Measurements from ENCODE around the gene FAAP100.
A peak's percentile ranks its signal among the peaks of the same experiment; 100 is the strongest.

FAAP100 gene

DNA sequence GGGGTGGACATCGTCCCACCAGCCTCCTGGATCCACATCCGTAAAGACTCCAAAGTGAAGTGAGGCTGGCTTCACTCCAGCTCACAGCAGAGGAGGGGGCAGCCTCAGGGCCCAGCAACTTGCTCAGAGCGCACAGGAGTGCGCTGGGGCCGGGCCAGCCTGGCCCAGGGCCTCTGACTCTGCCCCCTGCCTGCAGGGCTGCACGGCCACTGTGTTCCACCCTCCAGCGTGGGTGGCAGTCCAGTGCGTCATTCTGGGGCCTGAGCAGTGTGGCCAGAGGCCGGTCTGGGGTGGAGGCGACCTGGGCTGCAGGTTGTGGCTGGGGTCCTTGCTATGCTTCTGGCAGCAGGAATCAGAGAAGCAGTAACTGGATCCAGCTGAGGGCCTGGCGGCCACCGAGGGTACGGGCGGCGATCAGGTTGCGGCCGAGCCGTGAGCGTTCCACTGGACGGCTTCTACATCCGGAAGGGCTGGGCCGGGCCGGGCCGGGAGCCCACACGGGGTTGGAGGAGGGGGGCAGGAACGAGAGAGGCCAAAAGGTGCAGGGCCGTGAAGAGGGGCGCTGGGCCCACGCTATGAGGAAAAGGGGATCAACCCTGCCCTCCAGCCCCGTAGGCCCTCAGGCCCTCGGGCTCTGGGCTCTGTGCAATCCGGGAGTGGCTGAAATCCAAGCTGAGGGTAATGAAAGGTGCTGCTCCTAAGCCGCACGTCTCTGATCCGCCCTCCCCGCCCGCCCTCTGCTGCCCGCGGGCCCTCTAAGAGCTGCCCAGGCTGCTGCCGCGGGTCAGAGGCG lies 24.4 kb downstream of the FAAP100 start, which contains the start of gene FSCN2:
TSS of gene FSCN2 (plus strand) at position 787 of the 793 bp plus-strand sequence. CDS start 155 bp downstream, outside the sequence.
- DNase-seq (ENCODE audit: insufficient read length, low spot score): no peak
- no peak for FAIRE-seq

GRCh38 chr17:81526662-81527571 lies 25.2 kb downstream of the FAAP100 start:
- no peak for FAIRE-seq
- TF ChIP-seq TAF1 (IDR thresholded peaks at IDR 0.05; ENCODE audit: low read depth, low read length) (no peak), POLR2A (IDR thresholded peaks at IDR 0.05; ENCODE audit: low read depth, low read length) (no peak), POLR2AphosphoS5 (IDR thresholded peaks at IDR 0.05; ENCODE audit: low read depth, low read length) (no peak), POU2F2 (IDR thresholded peaks at IDR 0.05; ENCODE audit: low read depth, low read length) (no peak), PAX5 (IDR thresholded peaks at IDR 0.05; ENCODE audit: insufficient read depth, low read length, severe bottlenecking) (no peak), SPI1 (IDR thresholded peaks at IDR 0.05; ENCODE audit: low read depth, low read length) (no peak)
- DNase-seq (ENCODE audit: insufficient read length, low spot score): no peak

More for the DNA sequence above, 24.4 kb downstream of the FAAP100 start, which contains the start of gene FSCN2:
- TF ChIP-seq POLR2A (IDR thresholded peaks at IDR 0.05; ENCODE audit: low read depth, low read length): no peak

DNA sequence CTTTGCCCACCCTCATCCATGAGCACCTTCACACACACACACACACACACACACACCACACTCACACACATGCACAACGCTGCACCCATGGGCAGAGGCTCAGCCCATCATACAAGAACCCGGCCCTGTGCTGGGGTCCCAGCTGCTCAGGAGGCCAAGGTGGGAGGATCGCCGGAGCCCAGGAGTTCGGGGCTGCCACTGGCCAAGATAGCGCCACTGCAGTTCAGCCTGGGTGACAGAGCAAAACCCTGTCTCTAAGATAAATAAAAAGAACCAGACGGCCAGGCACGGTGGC lies 27.3 kb downstream of the FAAP100 start:
- DNase-seq (ENCODE audit: insufficient read length, low spot score): no peak
- FAIRE-seq: no peak
- TF ChIP-seq POLR2AphosphoS5 (IDR thresholded peaks at IDR 0.05; ENCODE audit: low read depth, low read length) (no peak), SPI1 (IDR thresholded peaks at IDR 0.05; ENCODE audit: low read depth, low read length) (no peak)

DNA sequence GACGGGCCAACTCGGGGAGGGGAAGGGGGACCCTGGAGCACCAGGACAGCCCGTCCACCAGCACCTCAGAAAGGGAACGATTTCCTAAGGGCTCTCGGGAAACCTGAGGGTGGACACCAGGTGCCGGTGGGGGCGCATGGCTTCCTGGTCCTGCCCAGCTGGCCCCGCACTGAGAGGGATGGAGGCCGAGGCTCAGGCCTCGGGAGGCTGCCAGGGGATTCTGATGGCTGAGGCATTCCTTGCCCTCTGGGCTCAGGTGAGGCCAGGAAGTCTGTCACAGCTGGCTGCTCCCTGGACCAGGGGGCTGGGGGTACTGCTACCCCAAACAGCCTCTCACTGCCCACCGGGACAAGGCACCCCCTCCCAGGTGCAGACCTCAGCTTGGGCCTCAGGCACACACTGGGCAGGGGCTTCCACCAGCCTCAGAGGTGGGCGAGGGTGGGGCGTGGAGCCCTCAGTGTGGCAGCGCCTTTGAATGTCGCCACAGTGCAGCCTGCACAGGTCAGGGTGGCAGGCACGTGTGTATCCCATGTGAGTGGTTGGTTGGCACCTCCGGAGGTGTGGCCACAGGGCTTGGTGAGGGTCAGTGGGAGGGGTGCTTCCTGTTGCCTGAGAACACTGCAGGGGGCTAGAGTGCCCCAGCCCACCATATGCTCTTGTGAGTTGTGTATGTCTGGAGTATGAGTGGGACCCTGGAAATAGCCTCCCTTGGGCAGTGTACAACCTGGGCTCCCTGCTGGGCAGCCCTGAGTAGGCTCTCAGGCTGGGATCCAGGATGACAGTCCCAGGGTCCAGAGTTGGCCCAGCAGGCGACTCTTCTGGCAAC lies 27.9 kb downstream of the FAAP100 start:
- DNase-seq (ENCODE audit: insufficient read length, low spot score) (no peak), FAIRE-seq (no peak)
- TF ChIP-seq POLR2AphosphoS5 (IDR thresholded peaks at IDR 0.05; ENCODE audit: low read depth, low read length) (no peak), PAX5 (IDR thresholded peaks at IDR 0.05; ENCODE audit: insufficient read depth, low read length, severe bottlenecking) (no peak), POLR2A (IDR thresholded peaks at IDR 0.05; ENCODE audit: low read depth, low read length) (no peak), POU2F2 (IDR thresholded peaks at IDR 0.05; ENCODE audit: low read depth, low read length) (no peak), SPI1 (IDR thresholded peaks at IDR 0.05; ENCODE audit: low read depth, low read length) (no peak), TAF1 (IDR thresholded peaks at IDR 0.05; ENCODE audit: low read depth, low read length) (no peak)

GRCh38 chr17:81523402-81524038 lies 28.6 kb downstream of the FAAP100 start:
- no peak for DNase-seq (ENCODE audit: insufficient read length, low spot score)
- no peak for TF ChIP-seq POU2F2 (IDR thresholded peaks at IDR 0.05; ENCODE audit: low read depth, low read length)
- no peak for TF ChIP-seq POLR2AphosphoS5 (IDR thresholded peaks at IDR 0.05; ENCODE audit: low read depth, low read length)
- no peak for TF ChIP-seq PAX5 (IDR thresholded peaks at IDR 0.05; ENCODE audit: insufficient read depth, low read length, severe bottlenecking)
- no peak for TF ChIP-seq SPI1 (IDR thresholded peaks at IDR 0.05; ENCODE audit: low read depth, low read length)
- no peak for TF ChIP-seq TAF1 (IDR thresholded peaks at IDR 0.05; ENCODE audit: low read depth, low read length)
- TF ChIP-seq POLR2A (IDR thresholded peaks at IDR 0.05; ENCODE audit: low read depth, low read length): no peak

GRCh38 chr17:81522491-81523401 lies 29.4 kb downstream of the FAAP100 start:
- no peak for TF ChIP-seq SPI1 (IDR thresholded peaks at IDR 0.05; ENCODE audit: low read depth, low read length)
- TF ChIP-seq POLR2A (IDR thresholded peaks at IDR 0.05; ENCODE audit: low read depth, low read length): no peak
- TF ChIP-seq TAF1 (IDR thresholded peaks at IDR 0.05; ENCODE audit: low read depth, low read length): no peak
- no peak for TF ChIP-seq POU2F2 (IDR thresholded peaks at IDR 0.05; ENCODE audit: low read depth, low read length)
- TF ChIP-seq PAX5 (IDR thresholded peaks at IDR 0.05; ENCODE audit: insufficient read depth, low read length, severe bottlenecking): no peak
- TF ChIP-seq POLR2AphosphoS5 (IDR thresholded peaks at IDR 0.05; ENCODE audit: low read depth, low read length): no peak
- DNase-seq (ENCODE audit: insufficient read length, low spot score): no peak
- no peak for FAIRE-seq

More at GRCh38 chr17:81523402-81524038, 28.6 kb downstream of the FAAP100 start:
- FAIRE-seq: no peak

DNA sequence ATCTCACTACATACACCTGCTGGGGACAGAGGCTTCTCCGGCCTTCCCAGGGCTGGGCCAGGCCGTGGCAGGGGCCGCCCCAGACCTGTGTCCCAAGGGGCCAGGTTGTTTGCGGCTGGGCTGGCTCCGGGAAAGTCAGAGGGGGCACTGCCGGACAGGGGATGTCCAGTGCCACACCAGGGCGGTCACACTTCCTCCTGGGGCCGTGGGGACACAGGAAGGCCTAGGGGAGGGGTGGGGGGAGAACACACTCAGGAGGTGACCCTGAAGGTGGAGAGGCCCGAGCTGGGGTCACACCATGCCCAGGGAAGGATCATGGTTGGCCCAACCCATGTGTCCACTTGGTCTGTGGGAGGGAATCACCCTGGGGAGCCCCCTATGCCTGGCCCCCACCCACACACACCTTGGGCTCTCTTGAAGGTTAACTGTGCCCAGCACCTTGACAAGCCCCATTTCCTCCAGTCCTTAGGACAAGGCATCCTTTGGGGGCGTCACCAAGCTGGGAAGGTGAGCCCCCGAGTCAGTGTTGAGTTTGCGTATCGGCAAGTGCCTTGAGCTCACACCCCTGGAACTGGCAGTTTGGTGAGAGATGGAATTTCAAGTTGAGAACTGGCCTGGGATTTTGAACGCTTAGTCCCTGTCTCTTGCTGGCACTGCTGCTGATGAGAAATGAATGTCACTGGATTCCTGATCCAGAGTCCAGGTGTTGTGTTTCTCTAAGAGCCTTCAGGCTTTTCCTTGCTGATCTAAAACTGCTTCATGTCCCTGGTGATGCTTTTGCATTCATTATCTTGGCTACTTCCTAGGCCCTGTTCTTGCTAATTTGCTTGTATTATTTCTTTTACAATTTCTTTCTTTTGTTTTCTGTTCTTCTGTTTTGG lies 31.9 kb downstream of the FAAP100 start:
- FAIRE-seq (no peak), DNase-seq (ENCODE audit: insufficient read length, low spot score) (no peak)
- TF ChIP-seq PAX5 (IDR thresholded peaks at IDR 0.05; ENCODE audit: insufficient read depth, low read length, severe bottlenecking) (no peak), POLR2A (IDR thresholded peaks at IDR 0.05; ENCODE audit: low read depth, low read length) (0 out of 2 replicates have a peak, but pooled peaks have one; percentile 30), TAF1 (IDR thresholded peaks at IDR 0.05; ENCODE audit: low read depth, low read length) (no peak), POU2F2 (IDR thresholded peaks at IDR 0.05; ENCODE audit: low read depth, low read length) (0 out of 2 replicates have a peak, but pooled peaks have one; percentile 20)
